H1 (cell line): ENCODE data around the gene C3orf22. TPM values are rescaled to one million over a fixed set of nuclear protein-coding genes. Genes with fewer than 3 reads are reported as not detected.

ENCODE experiments used
- CTCF ChIA-PET: fragments of 300-600 bp; sonication (Branson Sonifier 250); formaldehyde crosslinking; loops from one replicate; lab custom pipeline; 2021; ENCODE audit not compliant: partially characterized antibody; lab: Charles Lee
- POLR2A ChIA-PET: fragments of 300-600 bp; sonication (Branson Sonifier 250); formaldehyde crosslinking; loops from one replicate; lab custom pipeline; 2021; ENCODE audit warnings: inconsistent platforms; ENCODE audit not compliant: partially characterized antibody; lab: Charles Lee
- DNase-seq, 2 experiments: peaks; one replicate each; pipeline versions ENCODE4 v3.0.0 to v3.0.0-alpha.2; 2010 to 2022; ENCODE audit warnings: low spot score in 2 of 2, low read depth in 1 of 2, mixed read lengths in 1 of 2
- FAIRE-seq: peaks from 2 replicates; lab custom pipeline; 2011; peaks lifted over from hg19 to GRCh38; lab: Jason Lieb, UNC
- H2AFZ ChIP-seq: 2 replicates; pipeline ENCODE4 v1.8.1; 2012; ENCODE audit warnings: low read length, inconsistent platforms
- H2AK5ac ChIP-seq: 2 replicates; pipeline ENCODE4 v1.6.1; 2013; ENCODE audit warnings: low read depth, low read length
- H2BK120ac ChIP-seq: replicated peaks from 2 replicates; pipeline ENCODE3; 2013; ENCODE audit warnings: low read depth, low read length, inconsistent platforms
- H2BK12ac ChIP-seq: 2 replicates; pipeline ENCODE4 v1.6.1; 2013; ENCODE audit warnings: low read depth, low read length
- H2BK15ac ChIP-seq: 2 replicates; pipeline ENCODE4 v1.6.1; 2013; ENCODE audit warnings: low read length
- H2BK20ac ChIP-seq: 2 replicates; pipeline ENCODE4 v1.6.1; 2013; ENCODE audit warnings: low read length
- H2BK5ac ChIP-seq: 2 replicates; pipeline ENCODE4 v1.6.1; 2013; ENCODE audit warnings: low read depth, low read length
- H3K14ac ChIP-seq: 2 replicates; pipeline ENCODE4 v1.6.1; 2013; ENCODE audit warnings: inconsistent platforms; ENCODE audit not compliant: insufficient read length
- H3K18ac ChIP-seq: 2 replicates; pipeline ENCODE4 v1.6.1; 2013; ENCODE audit warnings: low read length; ENCODE audit errors: extremely low read depth
- H3K23ac ChIP-seq: 2 replicates; pipeline ENCODE4 v1.6.1; 2013; ENCODE audit warnings: inconsistent platforms; ENCODE audit not compliant: insufficient read length
- H3K23me2 ChIP-seq: 2 replicates; pipeline ENCODE4 v1.6.1; 2013; ENCODE audit warnings: low read depth, low read length
- H3K27ac ChIP-seq: 2 replicates; pipeline ENCODE4 v1.6.1; 2011; ENCODE audit warnings: low read depth, low read length, inconsistent platforms
- H3K27me3 ChIP-seq, 4 experiments: replicated peaks in 1 of 4; 1 replicate in 1 of 4; 2 replicates in 3 of 4; pipeline versions ENCODE4 v1.6.1 to v1.8.1; 2011 to 2013; ENCODE audit warnings: low read length in 3 of 4, mild to moderate bottlenecking in 3 of 4, inconsistent platforms in 2 of 4, mixed read lengths in 2 of 4, moderate library complexity in 1 of 4; ENCODE audit not compliant: control insufficient read depth in 3 of 4, insufficient read depth in 3 of 4; ENCODE audit errors: extremely low read depth in 1 of 4
- H3K36me3 ChIP-seq, 4 experiments: 2 replicates each; pipeline versions ENCODE4 v1.6.1 to v1.8.1; 2011 to 2013; ENCODE audit warnings: mild to moderate bottlenecking in 4 of 4, low read length in 3 of 4, moderate library complexity in 2 of 4, control low read depth in 1 of 4, inconsistent platforms in 1 of 4; ENCODE audit not compliant: insufficient read depth in 4 of 4, control insufficient read depth in 2 of 4
- H3K4ac ChIP-seq: replicated peaks from 2 replicates; pipeline ENCODE3; 2013; ENCODE audit warnings: low read length, low read depth, mixed read lengths, inconsistent platforms; ENCODE audit not compliant: insufficient read length
- H3K4me1 ChIP-seq, 4 experiments: replicated peaks in 1 of 4; 1 replicate in 1 of 4; 2 replicates in 3 of 4; pipeline versions ENCODE4 v1.6.1 to v1.8.1; 2011 to 2013; ENCODE audit warnings: low read length in 3 of 4, inconsistent platforms in 2 of 4, mixed read lengths in 1 of 4; ENCODE audit not compliant: insufficient read depth in 4 of 4, control insufficient read depth in 3 of 4
- H3K4me2 ChIP-seq, 2 experiments: 2 replicates each; pipeline versions ENCODE4 v1.6.1 to v1.8.1; 2011 to 2013; ENCODE audit warnings: low read depth in 2 of 2, low read length in 2 of 2, control low read depth in 1 of 2, inconsistent platforms in 1 of 2, mild to moderate bottlenecking in 1 of 2; ENCODE audit not compliant: insufficient read depth in 1 of 2
- H3K4me3 ChIP-seq, 4 experiments: fragments of 200-600, 300-600 bp in 1 of 4; sonication (generic), shearing (Covaris generic), sonication (Bioruptor Twin) in 1 of 4; 2 replicates each; pipeline versions ENCODE4 v1.5.1 to v1.8.1; 2011 to 2016; ENCODE audit warnings: low read length in 4 of 4, low read depth in 3 of 4, control low read depth in 2 of 4, inconsistent platforms in 2 of 4, mild to moderate bottlenecking in 2 of 4, mixed read lengths in 1 of 4, moderate library complexity in 1 of 4; ENCODE audit not compliant: insufficient read depth in 2 of 4; ENCODE audit errors: extremely low read depth in 1 of 4
- H3K56ac ChIP-seq: replicated peaks from 2 replicates; pipeline ENCODE3; 2013; ENCODE audit warnings: low read depth, mild to moderate bottlenecking, mixed read lengths, low read length, inconsistent platforms; ENCODE audit not compliant: insufficient read length
- H3K79me1 ChIP-seq: 2 replicates; pipeline ENCODE4 v1.6.1; 2013; ENCODE audit warnings: low read depth, low read length, control low read depth
- H3K79me2 ChIP-seq, 2 experiments: 2 replicates each; pipeline versions ENCODE4 v1.6.1 to v1.8.1; 2012 to 2013; ENCODE audit warnings: low read length in 2 of 2, mild to moderate bottlenecking in 2 of 2, inconsistent platforms in 1 of 2; ENCODE audit not compliant: insufficient read depth in 2 of 2, control insufficient read depth in 1 of 2
- H3K9ac ChIP-seq, 4 experiments: replicated peaks in 1 of 4; 1 replicate in 1 of 4; 2 replicates in 3 of 4; pipeline versions ENCODE4 v1.6.1 to v1.8.1; 2011 to 2013; ENCODE audit warnings: low read depth in 3 of 4, low read length in 3 of 4, control low read depth in 2 of 4, mild to moderate bottlenecking in 2 of 4, moderate library complexity in 2 of 4, inconsistent platforms in 1 of 4; ENCODE audit errors: extremely low read depth in 1 of 4
- H3K9me3 ChIP-seq, 2 experiments: 2 replicates each; pipeline versions ENCODE4 v1.6.1 to v1.8.1; 2012 to 2013; ENCODE audit warnings: mild to moderate bottlenecking in 2 of 2, moderate library complexity in 2 of 2, control low read depth in 1 of 2, inconsistent platforms in 1 of 2, low read depth in 1 of 2, low read length in 1 of 2, mixed read lengths in 1 of 2; ENCODE audit not compliant: insufficient read depth in 2 of 2
- H4K20me1 ChIP-seq, 2 experiments: replicated peaks in 1 of 2; 2 replicates each; pipeline versions ENCODE3 to v1.8.1; 2011 to 2013; ENCODE audit warnings: inconsistent platforms in 2 of 2, low read length in 2 of 2, mild to moderate bottlenecking in 1 of 2; ENCODE audit not compliant: insufficient read depth in 2 of 2, control insufficient read depth in 1 of 2
- H4K5ac ChIP-seq: 2 replicates; pipeline ENCODE4 v1.6.1; 2013; ENCODE audit warnings: low read length, low read depth, mixed read lengths, inconsistent platforms; ENCODE audit not compliant: insufficient read length
- H4K8ac ChIP-seq: 2 replicates; pipeline ENCODE4 v1.8.0; 2013; ENCODE audit warnings: mild to moderate bottlenecking, moderate library complexity, low read length, inconsistent platforms; ENCODE audit not compliant: insufficient read depth; ENCODE audit errors: extremely low read depth
- H4K91ac ChIP-seq: replicated peaks from 2 replicates; pipeline ENCODE3; 2013; ENCODE audit warnings: low read length, mixed read lengths, inconsistent platforms; ENCODE audit not compliant: insufficient read length
- CTBP2 ChIP-seq: IDR thresholded peaks from 2 replicates; pipeline ENCODE4 v1.7.0; 2011; ENCODE audit warnings: borderline replicate concordance, mild to moderate bottlenecking, moderate library complexity, mixed read lengths, low read length; ENCODE audit not compliant: insufficient read depth, insufficient read length
- GABPA ChIP-seq: IDR thresholded peaks from 2 replicates; pipeline ENCODE4 v1.6.1; 2011; ENCODE audit warnings: mild to moderate bottlenecking, low read length, moderate library complexity, borderline replicate concordance; ENCODE audit not compliant: insufficient read depth
- RAD21 ChIP-seq, 2 experiments: IDR thresholded peaks in 1 of 2; conservative IDR thresholded peaks in 1 of 2; 2 replicates each; pipeline ENCODE4 v1.6.1; 2011; ENCODE audit warnings: low read depth in 2 of 2, low read length in 2 of 2, improper control_type of control experiment in 1 of 2, inconsistent platforms in 1 of 2, mild to moderate bottlenecking in 1 of 2, moderate library complexity in 1 of 2
- SIN3A ChIP-seq, 2 experiments: IDR thresholded peaks in 1 of 2; conservative IDR thresholded peaks in 1 of 2; 2 replicates each; pipeline ENCODE4 v1.6.1; 2011 to 2012; ENCODE audit warnings: low read length in 2 of 2, improper control_type of control experiment in 1 of 2, low read depth in 1 of 2, mild to moderate bottlenecking in 1 of 2
- WGBS, 2 experiments: shearing (Covaris generic) in 1 of 2; methylation state at CpG; one replicate each; pipeline versions ENCODE4 v1.1.6 to v1.1.7; 2013 to 2015; ENCODE audit warnings: low lambda C conversion rate in 2 of 2, mixed read lengths in 2 of 2, inconsistent platforms in 1 of 2, low coverage in 1 of 2, missing lambda C conversion rate in 1 of 2; ENCODE audit not compliant: insufficient replicate concordance in 2 of 2, insufficient coverage in 1 of 2, insufficient read length in 1 of 2; ENCODE audit errors: extremely low coverage in 1 of 2, missing lambda C conversion rate in 1 of 2; 5-methylcytosine and 5-hydroxymethylcytosine counted together
- polyA plus RNA-seq, 7 experiments: library from polyadenylated mRNA; depleted of rRNA in 3 of 7; stranded (reverse) in 5 of 7; unstranded in 2 of 7; fragments of >200 nt in 5 of 7; fragments of 200-250 nt in 2 of 7; gene quantifications; 1 replicate in 5 of 7; 2 replicates in 1 of 7; 4 replicates in 1 of 7; pipeline versions ENCODE4 v1.2.1 to v1.2.3, GENCODE V29; 2011 to 2013; ENCODE audit warnings: missing spikeins in 2 of 7, mixed read lengths in 2 of 7
- total RNA-seq: library from RNA; stranded (reverse); fragmentation: NEBNext Ultra II Directional; extraction: Animal tissue kit (Norgen Biotek cat#: 25700); gene quantifications from 2 replicates; pipeline ENCODE4 v1.2.1, GENCODE V29; 2021

The C3orf22 gene
- total and polyA plus RNA-seq, 2 of the 8 experiments (the other 6 are each of a cell fraction or from before 2014, with no cell fraction given) = not detected

DNA sequence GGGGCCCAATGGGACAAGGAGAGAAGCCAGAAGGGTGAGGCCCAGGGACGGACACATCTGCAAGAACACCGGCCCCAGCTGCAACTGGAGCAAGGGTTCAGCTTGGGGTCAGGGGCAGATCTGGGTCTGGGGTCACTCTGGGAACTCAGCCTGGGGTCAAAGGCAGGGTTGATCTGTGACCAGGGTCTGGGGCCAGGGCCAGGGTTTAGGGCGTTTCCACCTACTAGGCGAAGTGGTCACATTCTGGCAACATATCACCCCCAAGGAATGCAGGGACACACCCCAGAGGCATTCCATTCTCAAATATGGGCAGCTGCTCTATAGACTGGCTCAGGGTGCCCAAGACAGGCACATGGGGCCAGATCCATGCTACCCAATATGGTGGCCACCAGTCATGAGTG, 50.2 kb downstream of the C3orf22 start:
- Histone ChIP-seq H3K14ac (no peak overlapping the region), H3K9ac (no peak overlapping the region), H3K27ac (no peak overlapping the region), H2BK20ac (no peak overlapping the region), H3K4ac (no peak overlapping the region), H3K56ac (no peak overlapping the region), H3K79me2 (no peaks in the 10 kb centered on the region), H2AK5ac (no peak overlapping the region), H3K18ac (no peak overlapping the region), H3K4me1 (no peaks in the 10 kb centered on the region), H4K20me1 (no peaks in the 10 kb centered on the region), H3K9me3 (no peaks in the 10 kb centered on the region), H3K4me3 (no peak overlapping the region), H4K91ac (no peak overlapping the region), H2BK15ac (no peak overlapping the region), H2AFZ (no peak overlapping the region), H3K4me2 (no peak overlapping the region), H2BK120ac (no peak overlapping the region), H2BK5ac (no peak overlapping the region), H3K23me2 (no peaks in the 10 kb centered on the region; the same call in 1 of the 2 replicates), H3K36me3 (no peaks in the 10 kb centered on the region), H3K27me3 (no peaks in the 10 kb centered on the region; a peak in 1 of 7 replicates), H2BK12ac (no peak overlapping the region), H4K8ac (peak overlapping the region; percentile 18; the same call in 1 of the 2 replicates), H4K5ac (no peak overlapping the region), H3K79me1 (no peaks in the 10 kb centered on the region), H3K23ac (no peak overlapping the region)
- WGBS, 2 experiments = 85% methylated on average over 4 of the region's 4 CpGs; no CpG with 5 or more reads in 1 of the 2 experiments
- CTCF ChIA-PET = interaction anchor here (0.6 to 5.8 kb wide), 4 partner anchors 10 to 893 kb away, joined by 3 to 35 read pairs (median 4); partner anchors contain the start of gene CHST13
- DNase-seq (no peak), FAIRE-seq (no peak)
- TF ChIP-seq SIN3A (conservative IDR thresholded peaks at IDR 0.05 in 1 of 2, IDR thresholded peaks at IDR 0.05 in 1 of 2; ENCODE audit: low read depth in 1 of 2, low read length in 2 of 2) (no peak), RAD21 (IDR thresholded peaks at IDR 0.05 in 1 of 2, conservative IDR thresholded peaks at IDR 0.05 in 1 of 2; ENCODE audit: low read depth in 2 of 2, low read length in 2 of 2) (no peak), CTBP2 (no peak), GABPA (no peak)
- POLR2A ChIA-PET = no interaction called here
